Measurements from ENCODE around the gene MED13L. TPM values are rescaled to one million over a fixed set of nuclear protein-coding genes. Genes with fewer than 3 reads are reported as not detected.

MED13L gene
- total and polyA plus RNA-seq, 2 donors (not counting 1 experiment from before 2014, with no cell fraction given), result 20.3 to 207 TPM

- Histone ChIP-seq H3K4me1 (ENCODE audit: control insufficient read depth in 2 of 2, insufficient read depth in 2 of 2, low read length in 2 of 2) (peaks cover 18 to 32% of the 10 kb centered on the region in 2 donors), H3K36me3 (replicated peaks in 1 of 2; ENCODE audit: control extremely low read depth in 1 of 2, control insufficient read depth in 1 of 2, extremely low read depth in 1 of 2, insufficient read depth in 2 of 2, low read length in 1 of 2) (no peaks in the 10 kb centered on the region), H3K4me3 (ENCODE audit: control extremely low read depth in 1 of 5, extremely low read depth in 1 of 5, insufficient read depth in 1 of 5, low read depth in 2 of 5, low read length in 4 of 5) (no peak overlapping the region), H3K9ac (ENCODE audit: low read length) (peak overlapping the region; percentile 8), H4K20me1 (ENCODE audit: control insufficient read depth, insufficient read depth, low read length, poor library complexity, severe bottlenecking) (peaks cover 90% of the 10 kb centered on the region), H3K27me3 (replicated peaks in 1 of 4; ENCODE audit: control extremely low read depth in 1 of 4, control insufficient read depth in 3 of 4, insufficient read depth in 4 of 4, low read length in 3 of 4) (no peaks in the 10 kb centered on the region), H3K9me3 (ENCODE audit: control extremely low read depth in 1 of 3, control insufficient read depth in 2 of 3, insufficient read depth in 1 of 3, low read length in 2 of 3) (no peaks in the 10 kb centered on the region), H3K27ac (ENCODE audit: low read length in 2 of 2) (peak overlapping the region in 1 of 2 donors; percentile 41), H2AFZ (ENCODE audit: insufficient read depth, low read depth, low read length, poor library complexity, severe bottlenecking) (no peak overlapping the region), H3K79me2 (ENCODE audit: control insufficient read depth, insufficient read depth, low read length) (peaks cover 95% of the 10 kb centered on the region), H3K4me2 (replicated peaks; ENCODE audit: low read depth, low read length, poor library complexity, severe bottlenecking) (peak overlapping the region; percentile 29)
- WGBS (ENCODE audit: insufficient coverage), result 40% methylated on average over 2 of the region's 9 CpGs
- TF ChIP-seq EZH2 (IDR thresholded peaks at IDR 0.05; ENCODE audit: borderline replicate concordance, insufficient read depth, low read depth, low read length, poor library complexity, severe bottlenecking), result no peak
- TF ChIP-seq, protein P1, sequence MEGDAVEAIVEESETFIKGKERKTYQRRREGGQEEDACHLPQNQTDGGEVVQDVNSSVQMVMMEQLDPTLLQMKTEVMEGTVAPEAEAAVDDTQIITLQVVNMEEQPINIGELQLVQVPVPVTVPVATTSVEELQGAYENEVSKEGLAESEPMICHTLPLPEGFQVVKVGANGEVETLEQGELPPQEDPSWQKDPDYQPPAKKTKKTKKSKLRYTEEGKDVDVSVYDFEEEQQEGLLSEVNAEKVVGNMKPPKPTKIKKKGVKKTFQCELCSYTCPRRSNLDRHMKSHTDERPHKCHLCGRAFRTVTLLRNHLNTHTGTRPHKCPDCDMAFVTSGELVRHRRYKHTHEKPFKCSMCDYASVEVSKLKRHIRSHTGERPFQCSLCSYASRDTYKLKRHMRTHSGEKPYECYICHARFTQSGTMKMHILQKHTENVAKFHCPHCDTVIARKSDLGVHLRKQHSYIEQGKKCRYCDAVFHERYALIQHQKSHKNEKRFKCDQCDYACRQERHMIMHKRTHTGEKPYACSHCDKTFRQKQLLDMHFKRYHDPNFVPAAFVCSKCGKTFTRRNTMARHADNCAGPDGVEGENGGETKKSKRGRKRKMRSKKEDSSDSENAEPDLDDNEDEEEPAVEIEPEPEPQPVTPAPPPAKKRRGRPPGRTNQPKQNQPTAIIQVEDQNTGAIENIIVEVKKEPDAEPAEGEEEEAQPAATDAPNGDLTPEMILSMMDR (IDR thresholded peaks at IDR 0.05), result no peak
- intact Hi-C loops (cut with micrococcal nuclease), result loop anchor here (5.0 kb wide), 3 partner anchors 94 to 564 kb away; partner anchors contain the start of gene MED13L
- DNase-seq (no peak), ATAC-seq (ENCODE audit: low read depth) (peak; percentile 36)
- CTCF ChIA-PET, result interaction anchor here (0.7 to 3.1 kb wide), 6 partner anchors 47 to 566 kb away, joined by 3 to 11 read pairs (median 4); no protein-coding TSS in a partner anchor
- Mint-ChIP-seq H3K27me3 (no peaks in the 10 kb centered on the region), H3K27ac (peak overlapping the region; percentile 17), H3K4me3 (peak overlapping the region; percentile 38), H3K4me1 (peaks cover 58% of the 10 kb centered on the region), H3K9me3 (ENCODE audit: insufficient read depth) (no peaks in the 10 kb centered on the region)
- POLR2A ChIA-PET, result no interaction called here
These were observed 134.3 kb downstream of the MED13L start for GRCh38 chr12:116142936-116143898.

DNA sequence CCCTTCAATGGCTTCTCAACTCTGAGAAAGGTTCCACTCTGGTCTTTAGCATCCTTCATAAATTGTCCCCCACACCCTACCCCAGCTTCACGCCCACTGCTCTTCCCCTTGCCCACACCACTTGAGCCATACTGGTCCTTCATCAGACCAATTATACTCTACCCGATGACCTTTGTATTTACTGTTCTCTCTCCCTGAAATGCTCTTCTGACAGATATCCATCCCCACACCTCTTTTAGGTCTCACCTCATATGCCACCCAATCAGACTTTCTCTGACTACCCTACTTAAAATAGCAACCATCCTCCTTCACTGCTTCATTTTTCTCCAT, 135.7 kb downstream of the MED13L start:
- CTCF ChIA-PET, result interaction anchor here (0.6 to 3.4 kb wide), 12 partner anchors 15 to 567 kb away, joined by 3 to 33 read pairs (median 6); no protein-coding TSS in a partner anchor

More for the DNA sequence above, 135.7 kb downstream of the MED13L start:
- ATAC-seq (ENCODE audit: low read depth), result no peak
- Histone ChIP-seq H3K4me2 (replicated peaks; ENCODE audit: low read depth, low read length, poor library complexity, severe bottlenecking) (no peak overlapping the region), H3K9ac (ENCODE audit: low read length) (no peak overlapping the region), H3K4me1 (ENCODE audit: control insufficient read depth in 2 of 2, insufficient read depth in 2 of 2, low read length in 2 of 2) (peaks cover 18 to 38% of the 10 kb centered on the region in 2 donors), H3K79me2 (ENCODE audit: control insufficient read depth, insufficient read depth, low read length) (peaks cover 97% of the 10 kb centered on the region), H4K20me1 (ENCODE audit: control insufficient read depth, insufficient read depth, low read length, poor library complexity, severe bottlenecking) (peaks cover 90% of the 10 kb centered on the region), H3K9me3 (ENCODE audit: control extremely low read depth in 1 of 3, control insufficient read depth in 2 of 3, insufficient read depth in 1 of 3, low read length in 2 of 3) (no peaks in the 10 kb centered on the region), H3K4me3 (ENCODE audit: control extremely low read depth in 1 of 5, extremely low read depth in 1 of 5, insufficient read depth in 1 of 5, low read depth in 2 of 5, low read length in 4 of 5) (no peak overlapping the region), H3K27me3 (replicated peaks in 1 of 4; ENCODE audit: control extremely low read depth in 1 of 4, control insufficient read depth in 3 of 4, insufficient read depth in 4 of 4, low read length in 3 of 4) (no peaks in the 10 kb centered on the region), H3K36me3 (replicated peaks in 1 of 2; ENCODE audit: control extremely low read depth in 1 of 2, control insufficient read depth in 1 of 2, extremely low read depth in 1 of 2, insufficient read depth in 2 of 2, low read length in 1 of 2) (no peaks in the 10 kb centered on the region), H2AFZ (ENCODE audit: insufficient read depth, low read depth, low read length, poor library complexity, severe bottlenecking) (no peak overlapping the region), H3K27ac (ENCODE audit: low read length in 2 of 2) (no peak overlapping the region)
- intact Hi-C loops (cut with micrococcal nuclease), result loop anchor here (1.0 to 5.0 kb wide), 4 partner anchors 96 to 566 kb away; partner anchors contain the start of gene MED13L
- 100% methylated on average over 2 of the region's 2 CpGs for WGBS (ENCODE audit: insufficient coverage)
- peaks cover 66% of the 10 kb centered on the region for H3K4me1 Mint-ChIP-seq
- no peak overlapping the region for H3K27ac Mint-ChIP-seq
- TF ChIP-seq, protein P1 (IDR thresholded peaks at IDR 0.05), result no peak
- no peak for TF ChIP-seq EZH2 (IDR thresholded peaks at IDR 0.05; ENCODE audit: borderline replicate concordance, insufficient read depth, low read depth, low read length, poor library complexity, severe bottlenecking)
- H3K9me3 Mint-ChIP-seq (ENCODE audit: insufficient read depth), result no peaks in the 10 kb centered on the region
- POLR2A ChIA-PET, result no interaction called here
- no peak overlapping the region for H3K4me3 Mint-ChIP-seq
- no peak for DNase-seq
- no peaks in the 10 kb centered on the region for H3K27me3 Mint-ChIP-seq

Measured in B cell (primary cell).